CD14-positive monocyte (primary cell): Measurements from ENCODE around the gene TNFRSF1A. TPM values are rescaled to one million over a fixed set of nuclear protein-coding genes. Genes with fewer than 3 reads are reported as not detected.

ENCODE experiments used
- DNase-seq, 3 donors: peaks; one replicate each; pipeline ENCODE4 v3.0.0-alpha.2; 2011 to 2022
- H2AFZ ChIP-seq: 2 replicates; pipeline ENCODE4 v1.6.0; 2012; ENCODE audit warnings: mild to moderate bottlenecking, low read depth, low read length, inconsistent platforms; ENCODE audit not compliant: insufficient read depth, poor library complexity, severe bottlenecking
- H3K27ac ChIP-seq, 2 donors: 1 replicate in 1 of 2; 2 replicates in 1 of 2; pipeline ENCODE4 v1.5.1; 2012 to 2013; ENCODE audit warnings: low read length in 2 of 2, control low read depth in 1 of 2, inconsistent platforms in 1 of 2, low read depth in 1 of 2, mild to moderate bottlenecking in 1 of 2
- H3K27me3 ChIP-seq, 2 donors: one replicate each; pipeline versions ENCODE4 v1.6.0 to v1.6.1; 2011 to 2013; ENCODE audit warnings: low read length in 2 of 2; ENCODE audit not compliant: control insufficient read depth in 2 of 2, insufficient read depth in 2 of 2
- H3K36me3 ChIP-seq, 2 donors: replicated peaks in 1 of 2; 1 replicate in 1 of 2; 2 replicates in 1 of 2; pipeline versions ENCODE4 v1.5.1 to v1.6.1; 2012 to 2013; ENCODE audit warnings: low read length in 2 of 2, control low read depth in 1 of 2, inconsistent platforms in 1 of 2, mild to moderate bottlenecking in 1 of 2; ENCODE audit not compliant: insufficient read depth in 2 of 2, control insufficient read depth in 1 of 2
- H3K4me1 ChIP-seq, 2 donors: 1 replicate in 1 of 2; 2 replicates in 1 of 2; pipeline versions ENCODE4 v1.5.1 to v1.6.1; 2012 to 2013; ENCODE audit warnings: low read length in 2 of 2, control low read depth in 1 of 2, inconsistent platforms in 1 of 2, mild to moderate bottlenecking in 1 of 2, moderate library complexity in 1 of 2; ENCODE audit not compliant: insufficient read depth in 2 of 2, control insufficient read depth in 1 of 2
- H3K4me2 ChIP-seq: replicated peaks from 2 replicates; pipeline ENCODE3; 2012; ENCODE audit warnings: low read length, moderate library complexity, mild to moderate bottlenecking; ENCODE audit not compliant: poor library complexity, severe bottlenecking; ENCODE audit errors: extremely low read depth
- H3K4me3 ChIP-seq, 3 experiments: fragments of 200-600 bp in 1 of 3; sonication (generic) in 1 of 3; replicated peaks in 1 of 3; 1 replicate in 2 of 3; 2 replicates in 1 of 3; pipeline ENCODE4 v1.5.1; 2011 to 2013; ENCODE audit warnings: low read length in 3 of 3, mild to moderate bottlenecking in 3 of 3, control low read depth in 2 of 3, low read depth in 2 of 3, inconsistent platforms in 1 of 3, moderate library complexity in 1 of 3
- H3K79me2 ChIP-seq: 2 replicates; pipeline ENCODE4 v1.6.0; 2012; ENCODE audit warnings: mild to moderate bottlenecking, control low read depth, inconsistent platforms, low read length, moderate library complexity; ENCODE audit not compliant: insufficient read depth
- H3K9ac ChIP-seq: 2 replicates; pipeline ENCODE4 v1.6.0; 2017; ENCODE audit warnings: low read length, mild to moderate bottlenecking; ENCODE audit not compliant: insufficient read depth, poor library complexity, severe bottlenecking
- H3K9me3 ChIP-seq, 2 donors: replicated peaks in 1 of 2; 1 replicate in 1 of 2; 2 replicates in 1 of 2; pipeline versions ENCODE4 v1.5.1 to v1.6.1; 2012 to 2013; ENCODE audit warnings: low read length in 2 of 2, control low read depth in 1 of 2; ENCODE audit not compliant: control insufficient read depth in 1 of 2, insufficient read depth in 1 of 2
- H4K20me1 ChIP-seq: 2 replicates; pipeline ENCODE4 v1.6.0; 2012; ENCODE audit warnings: mild to moderate bottlenecking, low read length, control low read depth, moderate library complexity; ENCODE audit not compliant: insufficient read depth
- H3K27ac Mint-ChIP-seq, 7 donors: one replicate each; pipeline ENCODE4 v1.8.0; 2020; ENCODE audit warnings: mild to moderate bottlenecking in 7 of 7, mixed read lengths in 7 of 7, moderate library complexity in 6 of 7, inconsistent platforms in 2 of 7
- H3K27me3 Mint-ChIP-seq, 3 donors: one replicate each; pipeline ENCODE4 v1.8.0; 2021 to 2022; ENCODE audit warnings: low read depth in 3 of 3, mild to moderate bottlenecking in 3 of 3, mixed read lengths in 3 of 3, moderate library complexity in 3 of 3, inconsistent platforms in 1 of 3
- H3K36me3 Mint-ChIP-seq, 2 donors: one replicate each; pipeline ENCODE4 v1.8.0; 2020; ENCODE audit warnings: mixed read lengths in 2 of 2, inconsistent platforms in 1 of 2, mild to moderate bottlenecking in 1 of 2
- H3K4me1 Mint-ChIP-seq: one replicate; pipeline ENCODE4 v1.8.0; 2020; ENCODE audit warnings: mild to moderate bottlenecking, mixed read lengths
- H3K4me3 Mint-ChIP-seq, 2 donors: one replicate each; pipeline ENCODE4 v1.8.0; 2020; ENCODE audit warnings: mild to moderate bottlenecking in 2 of 2, mixed read lengths in 2 of 2, moderate library complexity in 1 of 2
- H3K9me3 Mint-ChIP-seq, 7 donors: one replicate each; pipeline ENCODE4 v1.8.0; 2020 to 2022; ENCODE audit warnings: mixed read lengths in 7 of 7, mild to moderate bottlenecking in 6 of 7, moderate library complexity in 6 of 7, inconsistent platforms in 2 of 7
- WGBS: methylation state at CpG from one replicate; pipeline ENCODE4 v1.1.5; 2013; ENCODE audit warnings: missing lambda C conversion rate; ENCODE audit not compliant: insufficient coverage; 5-methylcytosine and 5-hydroxymethylcytosine counted together
- intact Hi-C, 2 donors: fragments of 100-400 bp; cut with micrococcal nuclease; formaldehyde crosslinking; loops; one replicate each; pipeline versions ENCODE4 v1.15.0 to v1.15.1; 2023
- polyA plus RNA-seq, 3 donors: library from polyadenylated mRNA; depleted of rRNA in 1 of 3; unstranded in 2 of 3; stranded (reverse) in 1 of 3; fragments of 300-500 nt in 2 of 3; fragments of >200 nt in 1 of 3; fragmentation: Illumina TruSeq in 2 of 3; gene quantifications; 1 replicate in 2 of 3; 2 replicates in 1 of 3; pipeline ENCODE4 v1.2.3, GENCODE V29; 2012 to 2021
- TF ChIP-seq, protein P1 (sequence below): fragments of 200-600 bp; IDR thresholded peaks from one replicate; pipeline ENCODE4 v1.8.0; 2022; ENCODE audit warnings: antibody characterized with exemption, mild to moderate bottlenecking

Gene TNFRSF1A
- polyA plus RNA-seq, 3 donors, result 108 to 157 (median 152) TPM

- no peaks in the 10 kb centered on the region for H3K9me3 Mint-ChIP-seq
- TF ChIP-seq, protein P1, sequence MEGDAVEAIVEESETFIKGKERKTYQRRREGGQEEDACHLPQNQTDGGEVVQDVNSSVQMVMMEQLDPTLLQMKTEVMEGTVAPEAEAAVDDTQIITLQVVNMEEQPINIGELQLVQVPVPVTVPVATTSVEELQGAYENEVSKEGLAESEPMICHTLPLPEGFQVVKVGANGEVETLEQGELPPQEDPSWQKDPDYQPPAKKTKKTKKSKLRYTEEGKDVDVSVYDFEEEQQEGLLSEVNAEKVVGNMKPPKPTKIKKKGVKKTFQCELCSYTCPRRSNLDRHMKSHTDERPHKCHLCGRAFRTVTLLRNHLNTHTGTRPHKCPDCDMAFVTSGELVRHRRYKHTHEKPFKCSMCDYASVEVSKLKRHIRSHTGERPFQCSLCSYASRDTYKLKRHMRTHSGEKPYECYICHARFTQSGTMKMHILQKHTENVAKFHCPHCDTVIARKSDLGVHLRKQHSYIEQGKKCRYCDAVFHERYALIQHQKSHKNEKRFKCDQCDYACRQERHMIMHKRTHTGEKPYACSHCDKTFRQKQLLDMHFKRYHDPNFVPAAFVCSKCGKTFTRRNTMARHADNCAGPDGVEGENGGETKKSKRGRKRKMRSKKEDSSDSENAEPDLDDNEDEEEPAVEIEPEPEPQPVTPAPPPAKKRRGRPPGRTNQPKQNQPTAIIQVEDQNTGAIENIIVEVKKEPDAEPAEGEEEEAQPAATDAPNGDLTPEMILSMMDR, result no peak
- Histone ChIP-seq H3K36me3 (no peaks in the 10 kb centered on the region), H3K4me3 (no peak overlapping the region), H4K20me1 (no peaks in the 10 kb centered on the region), H3K4me2 (no peak overlapping the region), H3K9ac (no peak overlapping the region), H3K27me3 (no peaks in the 10 kb centered on the region), H3K9me3 (no peaks in the 10 kb centered on the region), H2AFZ (no peak overlapping the region), H3K79me2 (no peaks in the 10 kb centered on the region), H3K4me1 (peaks cover 41 to 56% of the 10 kb centered on the region in 2 donors), H3K27ac (no peak overlapping the region)
- peaks cover 2 to 5% (median 2%) of the 10 kb centered on the region in 3 donors for H3K27me3 Mint-ChIP-seq
- intact Hi-C loops, result no loop called here
- H3K36me3 Mint-ChIP-seq, result peaks cover 0 to 2% of the 10 kb centered on the region in 2 donors
- H3K27ac Mint-ChIP-seq, result peak overlapping the region in 1 of 7 donors; percentile 41
- peaks cover 57% of the 10 kb centered on the region for H3K4me1 Mint-ChIP-seq
- WGBS, result 75% methylated on average over 2 of the region's 15 CpGs
- no peak for DNase-seq
- no peak overlapping the region for H3K4me3 Mint-ChIP-seq
Measured at GRCh38 chr12:6370994-6371754, 29.3 kb upstream of the TNFRSF1A start.

- TF ChIP-seq, protein P1, result no peak
- Histone ChIP-seq H3K4me3 (no peak overlapping the region), H3K27ac (no peak overlapping the region), H3K27me3 (no peaks in the 10 kb centered on the region), H2AFZ (no peak overlapping the region), H4K20me1 (no peaks in the 10 kb centered on the region), H3K9me3 (no peaks in the 10 kb centered on the region), H3K79me2 (no peaks in the 10 kb centered on the region), H3K36me3 (no peaks in the 10 kb centered on the region), H3K9ac (no peak overlapping the region), H3K4me2 (no peak overlapping the region), H3K4me1 (peaks cover 37 to 50% of the 10 kb centered on the region in 2 donors)
- no peak for DNase-seq
- intact Hi-C loops, result no loop called here
- H3K36me3 Mint-ChIP-seq, result peaks cover 0 to 2% of the 10 kb centered on the region in 2 donors
- no peak overlapping the region for H3K4me3 Mint-ChIP-seq
- no peak overlapping the region for H3K27ac Mint-ChIP-seq
- whole genome bisulfite sequencing, result 97% methylated on average over 3 of the region's 4 CpGs
- no peaks in the 10 kb centered on the region for H3K9me3 Mint-ChIP-seq
- H3K27me3 Mint-ChIP-seq, result peaks cover 2 to 5% (median 2%) of the 10 kb centered on the region in 3 donors
- H3K4me1 Mint-ChIP-seq, result peaks cover 51% of the 10 kb centered on the region
Measured at GRCh38 chr12:6370576-6370935, 28.7 kb upstream of the TNFRSF1A start.
